Measurements from ENCODE around the gene DBI.
"Not testable (repeated sequence)": the region's sequence is repeated elsewhere in the genome, so short reads cannot be mapped to it uniquely, and the experiment has no call there.

Gene DBI

DNA sequence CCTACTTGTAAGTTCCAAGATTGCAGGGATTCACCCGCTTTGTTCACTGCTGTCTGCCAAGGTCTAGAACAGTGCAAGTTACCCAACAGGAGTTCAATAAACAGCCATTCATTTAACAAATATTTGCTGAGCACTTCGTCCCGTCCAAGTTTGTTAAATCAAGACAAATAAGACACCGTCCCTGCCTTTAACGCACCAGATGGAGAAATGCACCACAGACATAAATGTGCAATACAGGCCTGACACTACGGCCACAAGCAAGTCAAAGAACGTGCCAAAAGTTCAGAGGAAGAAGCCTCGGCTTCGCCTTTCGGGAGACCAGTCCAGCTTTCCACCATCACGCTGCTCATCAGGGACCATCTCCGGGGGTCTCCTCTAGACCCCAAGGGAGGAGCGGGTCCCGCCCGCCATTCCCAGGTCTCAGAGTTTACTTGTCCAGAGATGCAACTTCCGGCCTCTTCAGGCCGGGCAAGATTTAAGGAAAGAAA lies 572 bp upstream of the DBI start:
- DNase-seq = no peak

DNA sequence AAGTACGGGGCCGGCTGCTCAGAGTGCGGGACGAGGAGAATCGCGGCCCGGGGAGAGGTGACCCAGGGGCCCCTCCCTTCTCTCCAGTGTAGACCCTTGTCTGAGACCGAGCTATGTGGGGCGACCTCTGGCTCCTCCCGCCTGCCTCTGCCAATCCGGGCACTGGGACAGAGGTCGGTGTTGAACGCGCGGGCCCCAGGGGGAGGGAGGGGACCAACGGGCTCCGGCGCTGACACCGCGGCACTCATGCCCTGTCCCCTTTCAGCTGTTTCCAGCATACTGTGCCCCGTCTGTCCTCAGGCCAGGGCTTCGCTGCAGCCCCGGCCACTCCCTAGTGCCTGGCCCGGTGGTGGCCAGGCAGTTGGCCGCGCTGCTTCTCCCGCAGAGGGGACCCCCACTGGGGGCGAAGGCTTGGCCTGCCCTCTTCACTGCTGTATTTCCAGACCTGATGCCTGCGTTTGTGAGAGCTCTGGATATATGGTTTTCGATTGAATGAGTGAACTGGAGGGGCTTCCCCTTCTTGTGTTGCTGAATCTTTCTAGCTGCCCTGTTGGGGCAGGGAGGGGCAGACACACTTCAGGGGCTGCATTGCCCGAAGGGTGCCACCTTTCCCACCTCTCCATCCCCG lies 809 bp downstream of the DBI start:
- peak; percentile 39 for DNase-seq

GRCh38 chr2:119369845-119370244 lies 3.1 kb downstream of the DBI start:
- DNase-seq = no peak

DNA sequence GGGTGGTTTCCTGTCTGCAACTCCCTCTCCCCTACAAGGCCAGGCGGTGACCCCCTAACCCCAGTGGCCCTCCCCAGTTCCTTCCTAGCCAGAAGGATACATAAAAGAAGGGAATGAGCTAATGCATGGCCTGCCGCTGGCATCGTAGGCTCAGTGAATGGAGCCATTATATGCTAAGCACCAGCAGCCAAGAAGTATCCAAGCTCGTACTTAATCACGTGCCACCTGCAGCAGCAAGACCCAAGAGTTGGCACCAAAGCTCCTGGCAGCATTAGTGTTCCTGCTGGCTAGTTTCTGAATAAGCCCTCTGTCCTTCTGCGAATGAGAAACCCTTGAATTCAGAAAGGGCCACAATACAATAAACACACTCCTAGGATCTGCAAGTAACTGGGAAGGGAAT lies 4.3 kb downstream of the DBI start:
- DNase-seq = no peak

GRCh38 chr2:119372778-119373568 lies 6.2 kb downstream of the DBI start:
- no peak for DNase-seq

- DNase-seq = not testable (repeated sequence)
Measured at GRCh38 chr2:119373907-119374745, 7.3 kb downstream of the DBI start.

DNA sequence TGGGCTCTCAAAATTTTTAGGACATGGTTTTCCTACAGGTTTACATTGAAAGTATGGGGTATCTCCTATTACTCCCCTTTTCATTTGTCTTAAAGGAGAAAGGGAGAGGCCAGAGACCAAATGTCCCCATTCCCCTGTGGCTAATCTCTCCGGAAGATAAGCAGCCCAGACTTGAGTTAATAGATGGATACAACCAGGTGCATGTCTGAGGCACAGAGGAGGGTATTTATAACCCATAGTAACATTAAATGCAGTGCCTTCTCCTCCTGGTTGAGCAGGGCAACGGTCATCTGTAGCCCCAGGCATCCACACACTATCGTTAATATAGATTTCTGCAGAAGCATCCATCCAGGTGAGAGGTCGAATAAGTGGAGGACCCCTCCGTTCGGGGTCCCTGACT lies 9.6 kb downstream of the DBI start:
- not testable (repeated sequence) for DNase-seq

- DNase-seq = no peak
Measured at GRCh38 chr2:119376810-119377209, 10.0 kb downstream of the DBI start.

DNA sequence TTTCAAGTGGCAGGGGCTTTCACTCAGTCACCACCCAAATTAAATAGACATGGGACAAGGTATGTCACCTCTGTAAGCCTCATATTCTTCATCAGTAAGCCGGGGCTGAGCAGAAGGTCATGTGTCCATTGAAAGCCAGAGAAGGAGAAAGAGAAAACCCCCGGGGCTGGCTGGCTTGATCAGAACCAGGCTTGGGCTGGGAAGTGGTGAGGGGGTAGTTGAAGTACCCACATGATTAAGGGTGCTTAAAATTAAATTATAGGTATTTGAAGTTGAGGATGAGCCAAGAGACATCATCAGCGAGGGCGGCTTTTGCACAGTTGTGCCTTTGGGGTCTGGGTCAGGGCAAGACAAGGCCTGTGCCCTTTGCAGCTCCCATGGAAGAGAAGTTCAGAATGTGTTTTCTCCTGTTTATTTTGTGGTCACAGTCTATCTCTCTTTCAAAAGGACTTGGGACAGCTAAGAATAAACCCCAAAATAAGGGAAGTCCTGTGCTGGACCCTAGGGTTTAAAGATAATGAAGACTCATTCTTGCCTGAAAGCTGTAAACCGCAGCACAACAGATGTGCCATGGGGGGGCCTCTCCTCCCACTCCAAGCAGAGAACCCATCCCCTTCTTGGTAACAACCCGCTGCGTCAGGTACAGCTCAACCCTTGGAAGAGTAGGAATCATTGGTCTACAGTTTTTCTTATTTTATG lies 10.7 kb downstream of the DBI start:
- no peak for DNase-seq

- no peak for DNase-seq
Measured at GRCh38 chr2:119377993-119378345, 11.2 kb downstream of the DBI start.

DNA sequence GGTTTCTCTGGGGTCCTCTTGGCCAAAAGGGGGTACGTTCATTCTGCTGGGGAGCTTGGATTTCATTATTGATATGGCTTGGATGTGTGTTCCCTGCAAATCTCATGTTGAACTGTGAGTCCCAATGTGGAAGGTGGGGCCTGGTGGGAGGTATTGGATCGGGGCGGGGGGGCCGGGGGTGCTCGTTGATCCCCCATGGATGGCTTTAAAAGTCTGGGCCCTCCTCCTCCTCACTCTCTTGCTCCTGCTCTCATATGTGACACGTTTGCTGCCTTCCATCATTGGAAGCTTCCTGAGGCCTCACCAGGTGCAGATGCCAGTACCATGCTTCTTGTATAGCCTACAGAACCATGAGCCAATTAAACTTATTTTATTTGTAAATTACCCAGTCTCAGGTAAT lies 11.8 kb downstream of the DBI start:
- DNase-seq = no peak

DNA sequence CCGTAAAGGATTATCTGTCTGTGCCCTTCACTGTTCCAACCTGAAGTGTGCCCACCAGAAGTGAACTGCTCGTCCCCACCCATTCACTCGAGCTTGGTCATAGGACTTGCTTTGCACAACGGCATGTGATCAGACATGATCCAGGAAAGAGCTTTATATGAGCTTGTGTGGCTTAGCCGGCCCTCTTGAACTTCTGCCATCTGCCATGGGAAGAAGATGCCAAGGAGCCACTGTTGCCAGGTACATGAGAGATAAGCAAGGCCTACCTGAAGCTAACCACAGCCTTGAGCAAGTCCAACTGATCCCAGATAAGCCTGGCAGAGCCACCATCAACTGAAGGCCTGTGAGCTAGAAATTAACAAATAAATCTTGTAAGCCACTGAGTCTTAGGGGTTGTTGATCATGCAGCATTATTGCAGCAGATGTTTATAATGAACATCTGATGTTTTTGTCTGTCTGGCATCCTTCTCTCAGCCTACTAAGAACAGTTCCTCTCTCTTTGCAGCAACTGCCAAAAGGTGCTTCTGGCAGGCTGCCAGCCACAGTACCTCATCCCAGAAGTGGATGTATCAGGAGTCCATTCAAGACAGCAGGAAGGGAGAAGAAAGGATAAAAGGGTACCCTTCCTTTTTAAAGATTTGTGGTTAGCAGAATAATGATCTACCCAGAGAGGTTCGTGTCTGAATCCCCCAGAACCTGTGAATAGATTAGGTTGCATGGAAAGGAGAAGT lies 16.8 kb downstream of the DBI start:
- DNase-seq = no peak

DNA sequence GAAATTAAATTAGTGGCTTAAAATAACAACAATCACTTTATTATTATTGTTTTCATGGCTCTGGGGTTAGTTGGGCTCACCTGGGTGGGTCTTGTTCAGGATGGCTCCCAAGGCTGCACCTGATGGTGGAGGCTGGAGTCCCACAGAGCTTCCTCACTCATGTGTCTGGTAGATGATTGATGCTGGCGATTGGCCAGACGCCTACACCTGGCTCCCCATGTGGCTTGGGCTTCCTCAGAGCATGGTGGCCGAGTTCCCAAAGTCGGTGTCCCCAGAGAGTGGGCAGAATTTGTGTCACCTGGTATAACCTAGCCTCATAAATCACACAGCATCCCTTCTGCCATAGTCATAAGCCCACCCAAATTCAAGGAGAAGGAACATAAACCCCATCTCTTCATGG lies 18.2 kb downstream of the DBI start:
- no peak for DNase-seq

- DNase-seq = no peak
Measured at GRCh38 chr2:119385466-119385865, 18.7 kb downstream of the DBI start.

- DNase-seq = peak; percentile 7
Measured at GRCh38 chr2:119387381-119388129, 20.8 kb downstream of the DBI start.

DNA sequence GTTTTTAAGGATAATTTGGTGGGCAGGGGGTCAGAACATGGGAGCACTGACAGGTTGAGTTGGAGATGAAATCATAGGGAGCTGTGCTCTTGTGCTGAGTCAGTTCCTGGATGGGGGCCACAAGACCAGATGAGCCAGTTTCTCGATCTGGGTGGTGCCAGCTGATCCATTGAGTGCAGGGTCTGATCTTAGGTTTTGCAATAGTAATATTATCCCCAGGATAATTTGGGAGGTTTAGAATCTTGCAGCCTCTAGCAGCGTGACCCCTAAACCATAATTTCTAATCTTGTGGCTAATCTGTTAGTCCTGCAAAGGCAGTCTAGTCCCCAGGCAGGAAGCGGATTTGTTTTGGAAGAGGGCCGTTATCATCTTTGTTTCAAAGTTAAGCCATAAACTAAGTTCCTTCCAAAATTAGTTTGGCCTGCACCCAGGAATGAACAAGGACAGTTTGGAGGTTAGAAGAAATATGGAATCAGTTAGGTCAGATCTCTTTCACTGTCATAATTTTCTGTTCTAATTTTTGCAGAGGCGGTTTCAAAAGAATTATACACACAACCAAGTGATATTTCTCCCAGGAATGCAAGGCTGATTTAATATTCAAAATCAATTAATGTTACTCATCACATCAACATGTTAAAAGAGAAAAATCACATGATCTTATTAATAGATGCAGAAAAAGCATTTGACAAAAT lies 23.0 kb downstream of the DBI start:
- DNase-seq = no peak

DNA sequence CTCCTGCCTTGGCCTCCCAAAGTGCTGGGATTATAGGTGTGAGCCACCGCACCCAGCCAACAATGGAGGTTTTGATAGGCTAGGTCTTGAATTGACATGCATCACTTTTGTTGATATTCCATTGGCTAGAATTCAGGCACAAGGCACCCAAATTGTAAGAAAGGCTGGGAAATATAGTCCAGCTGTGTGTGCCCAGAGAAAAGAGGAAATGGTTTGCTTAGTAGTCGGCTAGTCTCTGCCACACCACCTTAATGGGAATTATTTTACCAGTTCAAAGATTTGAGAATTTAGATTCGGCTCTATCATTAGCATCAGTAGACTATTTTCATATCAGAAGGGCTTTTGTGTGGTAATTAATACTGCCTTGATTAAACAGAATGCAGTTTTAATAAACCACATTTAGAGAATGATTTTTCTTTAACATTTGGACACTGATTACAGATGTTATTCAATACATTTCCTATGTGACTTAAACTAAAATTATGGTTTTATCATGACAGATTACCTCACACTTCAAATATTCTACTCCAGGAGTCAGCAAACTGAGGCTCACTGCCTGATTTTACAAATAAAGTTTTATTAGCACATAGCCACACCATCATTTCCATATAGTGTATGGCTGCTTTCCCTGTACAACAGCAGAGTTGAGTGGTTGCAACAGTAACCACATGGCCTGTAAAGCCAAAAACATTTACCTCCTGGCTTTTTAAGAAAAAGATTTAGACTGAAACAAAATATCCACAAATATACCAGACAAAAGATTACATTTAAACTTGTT lies 27.4 kb downstream of the DBI start:
- DNase-seq = no peak

GRCh38 chr2:119397196-119397595 lies 30.4 kb downstream of the DBI start:
- no peak for DNase-seq

DNA sequence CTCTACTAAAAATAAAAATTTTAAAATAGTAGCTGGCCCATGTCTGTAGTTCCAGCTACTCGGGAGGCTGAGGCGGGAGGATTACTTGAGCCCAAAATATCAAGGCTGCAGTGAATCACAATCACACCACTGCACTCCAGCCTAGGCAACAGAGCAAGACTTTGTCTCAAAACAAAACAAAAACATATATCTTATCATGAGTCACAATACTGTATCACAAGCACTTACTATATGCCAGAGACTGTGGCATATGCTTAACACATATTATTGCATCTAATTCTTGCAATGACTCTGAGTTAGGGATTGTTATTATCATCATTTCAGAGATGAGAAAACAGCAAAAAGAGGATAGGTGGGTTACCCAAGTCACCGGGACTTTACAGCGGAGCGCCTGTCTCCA lies 35.3 kb downstream of the DBI start:
- no peak for DNase-seq
